ENCODE results near the gene MYOG.

MYOG gene

GRCh38 chr1:203033287-203033686 lies 52.5 kb downstream of the MYOG start (continued):
- TF ChIP-seq PPARA (CRISPR knock-in tag; IDR thresholded peaks at IDR 0.05; ENCODE audit: borderline replicate concordance) (no peak), CSDC2 (CRISPR knock-in tag; IDR thresholded peaks at IDR 0.05) (no peak), ARNTL (CRISPR knock-in tag; IDR thresholded peaks at IDR 0.05; ENCODE audit: borderline replicate concordance, low read depth) (no peak), ISL1 (CRISPR knock-in tag; IDR thresholded peaks at IDR 0.05) (no peak), RARB (CRISPR knock-in tag; IDR thresholded peaks at IDR 0.05) (no peak)

Measured in SK-N-SH treated with all-trans-retinoic acid at 6 μM for 48 hours (cell line).